Measurements from ENCODE around the gene ADD3. TPM values are rescaled to one million over a fixed set of nuclear protein-coding genes. Genes with fewer than 3 reads are reported as not detected.
A peak's percentile ranks its signal among the peaks of the same experiment; 100 is the strongest.

The ADD3 gene, protein sequence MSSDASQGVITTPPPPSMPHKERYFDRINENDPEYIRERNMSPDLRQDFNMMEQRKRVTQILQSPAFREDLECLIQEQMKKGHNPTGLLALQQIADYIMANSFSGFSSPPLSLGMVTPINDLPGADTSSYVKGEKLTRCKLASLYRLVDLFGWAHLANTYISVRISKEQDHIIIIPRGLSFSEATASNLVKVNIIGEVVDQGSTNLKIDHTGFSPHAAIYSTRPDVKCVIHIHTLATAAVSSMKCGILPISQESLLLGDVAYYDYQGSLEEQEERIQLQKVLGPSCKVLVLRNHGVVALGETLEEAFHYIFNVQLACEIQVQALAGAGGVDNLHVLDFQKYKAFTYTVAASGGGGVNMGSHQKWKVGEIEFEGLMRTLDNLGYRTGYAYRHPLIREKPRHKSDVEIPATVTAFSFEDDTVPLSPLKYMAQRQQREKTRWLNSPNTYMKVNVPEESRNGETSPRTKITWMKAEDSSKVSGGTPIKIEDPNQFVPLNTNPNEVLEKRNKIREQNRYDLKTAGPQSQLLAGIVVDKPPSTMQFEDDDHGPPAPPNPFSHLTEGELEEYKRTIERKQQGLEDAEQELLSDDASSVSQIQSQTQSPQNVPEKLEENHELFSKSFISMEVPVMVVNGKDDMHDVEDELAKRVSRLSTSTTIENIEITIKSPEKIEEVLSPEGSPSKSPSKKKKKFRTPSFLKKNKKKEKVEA
- total RNA-seq: 85.8 and 95.3 TPM in 2 replicates

DNA sequence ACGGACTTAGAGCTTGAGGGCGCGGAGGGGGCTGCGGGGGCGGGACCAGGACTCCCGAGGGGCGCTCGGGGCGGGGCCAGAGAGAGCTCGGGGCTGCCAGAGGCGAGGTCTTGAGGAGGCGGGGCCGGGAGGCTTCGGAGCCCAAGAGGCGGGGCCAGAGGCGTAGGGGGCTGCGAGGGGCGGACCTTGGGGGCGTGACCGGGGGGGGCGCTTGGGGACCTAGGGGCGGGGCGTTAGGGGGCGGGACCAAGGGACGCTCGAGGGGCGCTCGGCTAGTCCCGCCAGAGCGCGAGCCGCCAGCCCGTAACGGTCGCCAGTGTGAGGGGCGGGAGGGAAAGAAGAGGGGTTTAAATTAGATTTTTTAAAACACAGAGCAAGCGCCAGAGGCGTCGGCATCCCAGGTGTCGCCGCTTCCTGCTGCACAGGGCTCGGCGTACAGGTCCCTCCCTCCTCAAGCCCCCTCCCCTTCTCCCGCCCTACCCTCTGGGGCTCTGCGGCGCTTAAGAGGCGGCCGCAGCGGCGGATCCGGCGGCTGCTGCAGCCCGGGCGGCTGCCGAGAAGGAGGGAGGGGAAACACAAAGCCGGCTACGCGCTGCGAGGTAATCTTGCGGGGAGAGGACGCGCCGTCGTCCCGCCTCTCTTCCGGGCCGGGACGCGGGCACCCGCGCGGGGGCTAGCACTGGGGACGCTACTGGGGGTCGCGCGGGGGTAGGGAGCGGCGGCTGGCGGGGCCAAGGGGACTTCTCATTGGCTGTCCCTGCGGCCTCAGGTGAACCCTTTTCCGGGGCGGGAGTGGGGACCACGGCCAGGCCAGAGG, at the start of gene ADD3:
Gene ADD3 (plus strand): TSS at position 284 of the 817 bp plus-strand sequence. CDS start 92,670 bp downstream, outside the sequence.
- Mint-ChIP-seq H3K36me3 (ENCODE audit: low read depth) (peaks cover 5% of the 10 kb centered on the region), H3K4me3 (no peak within 1 kb of the TSS), H3K9me3 (no peaks in the 10 kb centered on the region), H3K4me1 (peaks cover 54% of the 10 kb centered on the region), H3K27me3 (no peaks in the 10 kb centered on the region), H3K27ac (no peak within 1 kb of the TSS)
- CTCF ChIA-PET: interaction anchor here (0.9 to 2.2 kb wide), 7 partner anchors 11 to 124 kb away, joined by 3 to 11 read pairs (median 4); no protein-coding TSS in a partner anchor
- POLR2A ChIA-PET: interaction anchor here (0.5 to 2.7 kb wide), 45 partner anchors 9 to 495 kb away, joined by 3 to 71 read pairs (median 5); partner anchors contain the start of genes MXI1, SMNDC1 and XPNPEP1
- TF ChIP-seq, protein P1, sequence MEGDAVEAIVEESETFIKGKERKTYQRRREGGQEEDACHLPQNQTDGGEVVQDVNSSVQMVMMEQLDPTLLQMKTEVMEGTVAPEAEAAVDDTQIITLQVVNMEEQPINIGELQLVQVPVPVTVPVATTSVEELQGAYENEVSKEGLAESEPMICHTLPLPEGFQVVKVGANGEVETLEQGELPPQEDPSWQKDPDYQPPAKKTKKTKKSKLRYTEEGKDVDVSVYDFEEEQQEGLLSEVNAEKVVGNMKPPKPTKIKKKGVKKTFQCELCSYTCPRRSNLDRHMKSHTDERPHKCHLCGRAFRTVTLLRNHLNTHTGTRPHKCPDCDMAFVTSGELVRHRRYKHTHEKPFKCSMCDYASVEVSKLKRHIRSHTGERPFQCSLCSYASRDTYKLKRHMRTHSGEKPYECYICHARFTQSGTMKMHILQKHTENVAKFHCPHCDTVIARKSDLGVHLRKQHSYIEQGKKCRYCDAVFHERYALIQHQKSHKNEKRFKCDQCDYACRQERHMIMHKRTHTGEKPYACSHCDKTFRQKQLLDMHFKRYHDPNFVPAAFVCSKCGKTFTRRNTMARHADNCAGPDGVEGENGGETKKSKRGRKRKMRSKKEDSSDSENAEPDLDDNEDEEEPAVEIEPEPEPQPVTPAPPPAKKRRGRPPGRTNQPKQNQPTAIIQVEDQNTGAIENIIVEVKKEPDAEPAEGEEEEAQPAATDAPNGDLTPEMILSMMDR (IDR thresholded peaks at IDR 0.05): no peak
- DNase-seq (peak; percentile 94), ATAC-seq (ENCODE audit: low read depth) (peak; percentile 85)
- intact Hi-C loops (cut with micrococcal nuclease): loop anchor here (1.0 to 5.0 kb wide), 19 partner anchors 12 to 911 kb away; partner anchors contain the start of genes BBIP1, DUSP5, PDCD4 and SHOC2

DNA sequence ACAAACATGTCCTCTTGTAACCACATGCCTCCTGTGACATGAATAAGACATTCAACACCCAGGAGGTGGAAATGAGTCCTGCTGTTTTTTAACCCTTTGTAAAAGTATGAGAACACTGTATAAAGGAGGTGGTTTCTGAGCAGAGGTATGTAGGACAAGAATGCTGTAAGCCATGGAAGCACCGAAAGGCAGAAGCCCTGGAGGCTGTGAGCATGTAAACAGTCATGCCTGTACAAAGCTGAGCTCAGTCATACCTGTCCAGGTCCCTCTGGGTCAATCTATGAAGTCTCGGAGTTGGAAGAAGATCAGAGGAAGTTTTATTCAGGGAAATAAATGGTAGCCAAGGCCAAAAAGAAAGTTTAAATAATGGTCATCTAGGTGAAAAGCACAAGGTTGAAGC, 49.7 kb upstream of the ADD3 start:
- Mint-ChIP-seq H3K9me3 (no peaks in the 10 kb centered on the region), H3K27ac (no peak overlapping the region), H3K4me3 (no peak overlapping the region), H3K27me3 (no peaks in the 10 kb centered on the region), H3K36me3 (ENCODE audit: low read depth) (no peaks in the 10 kb centered on the region), H3K4me1 (peaks cover 15% of the 10 kb centered on the region)
- intact Hi-C loops (cut with micrococcal nuclease): no loop called here
- no peak for ATAC-seq (ENCODE audit: low read depth)
- TF ChIP-seq, protein P1 (IDR thresholded peaks at IDR 0.05): no peak
- CTCF ChIA-PET: interaction anchor here (2.1 kb wide), 1 partner anchor 74 kb away, joined by 13 read pairs; no protein-coding TSS in a partner anchor
- DNase-seq: no peak
- POLR2A ChIA-PET: no interaction called here

- Mint-ChIP-seq H3K27ac (no peak overlapping the region), H3K9me3 (no peaks in the 10 kb centered on the region), H3K36me3 (ENCODE audit: low read depth) (no peaks in the 10 kb centered on the region), H3K27me3 (no peaks in the 10 kb centered on the region), H3K4me1 (peaks cover 15% of the 10 kb centered on the region), H3K4me3 (no peak overlapping the region)
- POLR2A ChIA-PET: interaction anchor here (0.7 kb wide), 1 partner anchor 674 kb away, joined by 4 read pairs; no protein-coding TSS in a partner anchor
- intact Hi-C loops (cut with micrococcal nuclease): no loop called here
- TF ChIP-seq, protein P1 (IDR thresholded peaks at IDR 0.05): no peak
- CTCF ChIA-PET: no interaction called here
- DNase-seq: no peak
- no peak for ATAC-seq (ENCODE audit: low read depth)
Observed at GRCh38 chr10:109959259-109960145, 48.3 kb upstream of the ADD3 start.

DNA sequence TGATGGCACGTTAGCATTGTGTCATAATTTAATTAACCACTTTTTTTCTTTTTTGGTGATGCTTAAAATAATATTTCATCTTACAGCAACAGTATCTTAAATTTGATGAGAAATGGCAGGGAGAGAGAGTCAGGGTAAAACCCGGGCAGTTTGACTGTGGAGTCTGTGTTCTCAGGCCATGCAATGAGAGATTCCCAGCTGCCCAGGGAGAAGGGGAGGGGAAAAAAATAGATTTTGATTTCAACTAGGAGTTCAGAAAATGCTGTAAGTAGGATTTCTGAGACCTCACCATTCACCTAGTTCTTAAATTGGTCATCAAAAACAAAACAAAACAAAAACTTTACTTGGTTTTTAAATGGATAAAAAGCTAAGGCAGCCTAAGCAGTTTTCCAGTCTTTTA, 47.1 kb upstream of the ADD3 start:
- POLR2A ChIA-PET: no interaction called here
- ATAC-seq (ENCODE audit: low read depth) (no peak), DNase-seq (no peak)
- Mint-ChIP-seq H3K27me3 (peaks cover 2% of the 10 kb centered on the region), H3K9me3 (no peaks in the 10 kb centered on the region), H3K36me3 (ENCODE audit: low read depth) (no peaks in the 10 kb centered on the region), H3K27ac (no peak overlapping the region), H3K4me3 (no peak overlapping the region), H3K4me1 (peaks cover 15% of the 10 kb centered on the region)
- CTCF ChIA-PET: no interaction called here
- TF ChIP-seq, protein P1 (IDR thresholded peaks at IDR 0.05): no peak
- intact Hi-C loops (cut with micrococcal nuclease): no loop called here

Measured in activated B cell treated with CpG ODN at 0.5 μM for 24 hours (primary cell).